ENCODE measurements around the gene CGB2.

CGB2 gene

DNA sequence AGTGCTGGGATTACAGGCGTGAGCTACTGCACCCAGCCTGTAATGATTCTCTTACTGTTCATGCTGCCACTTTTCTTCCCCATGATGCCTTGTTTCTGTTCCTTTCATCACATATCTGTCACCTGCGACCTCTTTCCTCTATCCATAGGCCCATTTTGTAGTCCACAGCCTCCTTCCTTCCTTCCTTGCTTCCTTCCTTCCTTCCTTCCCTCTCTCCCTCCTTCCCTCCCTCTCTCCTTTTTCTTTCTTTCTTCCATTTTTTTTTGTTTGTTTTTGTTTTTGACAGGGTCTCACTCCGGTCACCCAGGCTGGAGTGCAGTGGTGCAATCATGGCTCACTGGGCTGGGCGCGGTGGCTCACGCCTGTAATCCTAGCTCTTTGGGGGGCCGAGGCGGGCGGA lies 42.8 kb upstream of the CGB2 start:
- POLR2A ChIA-PET (ENCODE audit: low non-redundant PET): no interaction called here

DNA sequence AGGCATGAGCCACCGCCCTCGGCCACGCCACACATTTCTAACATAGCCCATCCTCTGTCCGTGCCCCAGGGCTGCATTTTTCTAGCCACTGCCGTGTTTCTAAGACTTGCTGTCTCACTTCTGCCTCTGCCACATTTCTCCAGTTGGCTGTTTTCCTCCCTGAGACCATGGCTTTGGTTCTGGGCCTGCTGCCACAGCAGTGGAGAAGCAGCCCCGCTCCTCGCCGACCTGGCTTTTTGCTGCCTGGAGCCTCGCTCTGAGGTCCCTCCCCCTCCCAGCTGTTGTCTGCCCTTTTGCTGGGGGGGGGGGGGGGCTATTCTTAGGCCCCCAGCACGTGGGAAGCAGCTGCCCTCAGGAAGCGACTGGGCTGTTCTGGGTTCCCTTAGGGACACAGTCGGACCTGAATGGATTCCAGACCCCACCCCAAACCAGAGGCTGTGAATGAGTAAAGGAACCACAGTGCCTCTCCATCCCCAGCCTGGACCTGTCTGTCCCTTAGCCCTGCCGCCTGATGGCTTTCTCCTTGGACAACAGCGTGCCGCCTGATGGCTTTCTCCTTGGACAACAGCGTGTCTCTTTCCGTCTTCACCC lies 41.9 kb upstream of the CGB2 start:
- DNase-seq (ENCODE audit: low spot score): no peak
- TF ChIP-seq, protein P1, sequence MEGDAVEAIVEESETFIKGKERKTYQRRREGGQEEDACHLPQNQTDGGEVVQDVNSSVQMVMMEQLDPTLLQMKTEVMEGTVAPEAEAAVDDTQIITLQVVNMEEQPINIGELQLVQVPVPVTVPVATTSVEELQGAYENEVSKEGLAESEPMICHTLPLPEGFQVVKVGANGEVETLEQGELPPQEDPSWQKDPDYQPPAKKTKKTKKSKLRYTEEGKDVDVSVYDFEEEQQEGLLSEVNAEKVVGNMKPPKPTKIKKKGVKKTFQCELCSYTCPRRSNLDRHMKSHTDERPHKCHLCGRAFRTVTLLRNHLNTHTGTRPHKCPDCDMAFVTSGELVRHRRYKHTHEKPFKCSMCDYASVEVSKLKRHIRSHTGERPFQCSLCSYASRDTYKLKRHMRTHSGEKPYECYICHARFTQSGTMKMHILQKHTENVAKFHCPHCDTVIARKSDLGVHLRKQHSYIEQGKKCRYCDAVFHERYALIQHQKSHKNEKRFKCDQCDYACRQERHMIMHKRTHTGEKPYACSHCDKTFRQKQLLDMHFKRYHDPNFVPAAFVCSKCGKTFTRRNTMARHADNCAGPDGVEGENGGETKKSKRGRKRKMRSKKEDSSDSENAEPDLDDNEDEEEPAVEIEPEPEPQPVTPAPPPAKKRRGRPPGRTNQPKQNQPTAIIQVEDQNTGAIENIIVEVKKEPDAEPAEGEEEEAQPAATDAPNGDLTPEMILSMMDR (conservative IDR thresholded peaks at IDR 0.05; ENCODE audit: low read depth): no peak
- ChIA-PET POLR2A (ENCODE audit: low non-redundant PET) (no interaction called here), CTCF (no interaction called here)
- peak overlapping the region; percentile 31 for H3K27ac ChIP-seq

More for the DNA sequence above, 42.8 kb upstream of the CGB2 start:
- TF ChIP-seq, protein P1 (conservative IDR thresholded peaks at IDR 0.05; ENCODE audit: low read depth): no peak
- DNase-seq (ENCODE audit: low spot score): no peak
- H3K27ac ChIP-seq: peak overlapping the region; percentile 31; the same call in 1 of the 2 replicates
- CTCF ChIA-PET: interaction anchor here (0.6 kb wide), 2 partner anchors 20 to 25 kb away, joined by 3 to 4 read pairs; no protein-coding TSS in a partner anchor

DNA sequence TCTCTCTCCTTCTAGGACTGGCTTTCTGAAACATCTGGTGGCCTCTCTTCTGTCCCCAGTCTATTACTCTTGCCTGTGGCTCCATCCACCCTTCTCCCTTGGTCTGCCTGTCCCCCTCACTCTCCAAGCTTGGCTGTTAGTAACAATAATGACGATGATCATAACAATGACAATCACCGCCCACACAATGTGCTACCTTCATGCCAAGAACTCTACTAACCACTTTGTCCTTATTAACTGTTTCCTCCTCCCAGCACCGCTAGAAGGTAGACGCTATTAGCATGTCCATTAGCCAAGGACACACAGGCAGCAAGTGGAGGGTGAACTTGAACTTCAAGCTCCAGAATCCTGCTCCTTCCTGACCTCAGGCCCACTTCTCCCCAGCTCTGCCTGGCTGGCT lies 41.3 kb upstream of the CGB2 start:
- H3K27ac ChIP-seq: peak overlapping the region; percentile 91
- CTCF ChIA-PET: no interaction called here
- no peak for DNase-seq (ENCODE audit: low spot score)
- TF ChIP-seq, protein P1 (conservative IDR thresholded peaks at IDR 0.05; ENCODE audit: low read depth): no peak
- POLR2A ChIA-PET (ENCODE audit: low non-redundant PET): no interaction called here

DNA sequence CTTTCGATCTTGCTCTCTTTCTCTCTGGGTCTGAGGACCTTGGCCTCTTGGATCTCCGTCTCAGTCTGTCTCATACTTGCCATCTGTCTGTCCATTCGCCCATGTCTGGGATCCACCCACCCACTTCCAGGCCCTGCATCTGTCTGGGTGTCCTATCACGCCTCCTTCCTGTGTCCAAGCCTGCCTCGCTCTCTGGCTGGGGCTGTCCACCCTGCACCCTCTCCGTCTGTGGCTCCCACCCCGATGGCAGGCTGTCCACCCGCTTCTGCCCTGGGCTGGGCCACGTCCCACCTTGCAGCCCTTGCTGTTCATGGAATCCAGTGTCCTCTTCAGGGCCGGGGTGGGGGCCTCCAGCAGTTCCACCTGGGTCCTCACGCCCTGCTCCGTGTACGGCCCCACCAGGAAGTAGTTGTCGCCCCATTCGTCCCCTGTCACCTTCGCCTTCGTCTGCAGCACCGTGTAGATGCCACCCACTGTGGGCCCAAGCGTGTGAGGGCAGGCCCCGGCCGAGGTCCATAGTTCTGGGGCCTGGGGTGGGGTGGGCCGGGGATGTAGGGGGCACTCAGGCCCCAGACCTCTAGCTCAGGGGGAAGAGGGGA lies 40.6 kb upstream of the CGB2 start:
- no peak for DNase-seq (ENCODE audit: low spot score)
- POLR2A ChIA-PET (ENCODE audit: low non-redundant PET): no interaction called here
- CTCF ChIA-PET: no interaction called here
- TF ChIP-seq, protein P1 (conservative IDR thresholded peaks at IDR 0.05; ENCODE audit: low read depth): no peak
- H3K27ac ChIP-seq: peak overlapping the region; percentile 91

DNA sequence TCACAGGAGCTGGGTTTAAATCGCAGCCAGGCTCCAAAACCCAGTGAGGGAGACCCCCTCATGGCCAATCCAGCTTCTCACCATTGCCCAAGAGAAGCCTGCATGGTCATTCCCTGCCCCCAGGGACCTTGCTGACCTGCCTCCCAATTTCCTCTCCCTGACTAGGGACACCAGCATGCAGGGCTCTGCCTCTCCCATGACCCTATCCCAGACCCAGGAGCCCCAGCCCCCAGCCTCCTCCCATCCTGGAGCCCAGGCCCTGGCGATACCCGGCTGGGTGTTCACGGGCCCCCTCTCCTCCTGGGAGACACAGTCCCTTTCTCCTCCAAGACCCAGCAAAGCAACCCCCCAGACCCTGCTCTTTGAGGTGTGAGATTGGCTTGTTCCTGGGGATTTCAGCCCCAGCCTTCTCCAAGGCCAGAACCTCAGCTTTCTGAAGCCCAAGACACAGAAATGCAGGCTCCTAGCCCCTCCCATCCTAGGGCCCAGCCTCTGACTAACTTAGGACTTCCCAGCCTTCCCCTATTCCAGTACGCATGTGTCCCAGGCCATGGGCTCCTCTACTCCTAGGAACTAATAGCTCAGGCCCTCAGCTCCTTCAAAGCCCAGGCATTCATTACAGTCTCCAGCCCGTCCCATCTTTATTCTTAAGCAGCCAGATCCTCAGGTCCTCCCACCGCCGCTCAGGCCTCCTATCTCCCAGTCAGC lies 39.7 kb upstream of the CGB2 start:
- ChIA-PET POLR2A (ENCODE audit: low non-redundant PET) (interaction anchor here (1.0 to 1.1 kb wide), 2 partner anchors 14 to 26 kb away, joined by 3 read pairs; no protein-coding TSS in a partner anchor), CTCF (interaction anchor here (0.5 to 1.9 kb wide), 4 partner anchors 12 to 452 kb away, joined by 3 to 11 read pairs (median 4); no protein-coding TSS in a partner anchor)
- TF ChIP-seq, protein P1 (conservative IDR thresholded peaks at IDR 0.05; ENCODE audit: low read depth): no peak
- H3K27ac ChIP-seq: peak overlapping the region; percentile 91
- peak; percentile 82 for DNase-seq (ENCODE audit: low spot score)

DNA sequence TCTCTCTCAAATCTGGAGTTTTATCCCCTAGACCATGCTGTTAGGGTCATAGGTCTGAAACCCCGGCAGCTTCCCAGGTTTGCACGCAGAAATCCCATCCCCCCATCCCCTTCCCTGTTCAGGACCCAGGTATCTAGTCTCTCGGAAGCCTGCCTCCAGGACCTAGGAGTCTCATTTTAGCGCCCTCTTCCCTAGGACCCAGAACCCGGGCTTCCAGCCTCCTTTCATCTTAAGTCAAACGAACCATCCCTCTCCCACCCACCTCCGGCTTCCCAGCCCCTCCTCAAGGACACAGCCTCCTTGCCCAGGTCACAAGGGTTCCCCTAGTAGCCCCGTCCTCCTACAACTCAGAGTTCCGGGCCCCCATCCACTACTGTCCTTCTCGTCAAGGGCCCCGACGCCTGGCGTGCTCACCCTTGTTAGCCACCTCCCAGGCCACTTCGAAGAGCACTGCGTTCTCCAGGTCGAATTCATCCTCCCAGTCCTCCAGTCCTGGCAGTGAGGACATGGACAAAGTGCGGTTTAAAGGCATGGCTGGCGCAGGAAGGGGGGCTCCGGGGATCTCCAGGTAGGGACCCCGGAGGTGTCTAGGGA lies 39.0 kb upstream of the CGB2 start:
- POLR2A ChIA-PET (ENCODE audit: low non-redundant PET): interaction anchor here (0.5 to 1.5 kb wide), 5 partner anchors 12 to 120 kb away, joined by 3 to 9 read pairs (median 3); partner anchors contain the start of gene NTF4
- no peak for DNase-seq (ENCODE audit: low spot score)

More for the DNA sequence above, 39.0 kb upstream of the CGB2 start:
- TF ChIP-seq, protein P1 (conservative IDR thresholded peaks at IDR 0.05; ENCODE audit: low read depth): no peak
- peak overlapping the region; percentile 91 for H3K27ac ChIP-seq
- CTCF ChIA-PET: interaction anchor here (0.5 to 1.9 kb wide), 7 partner anchors 10 to 64 kb away, joined by 3 to 11 read pairs (median 4); no protein-coding TSS in a partner anchor

Measured in RWPE1 (cell line).